HPDE6-E6E7 (cell line): ENCODE results near the gene SASH1.
"Not testable (repeated sequence)": the region's sequence is repeated elsewhere in the genome, so short reads cannot be mapped to it uniquely, and the experiment has no call there.

ENCODE experiments used
- DNase-seq: peaks from one replicate; pipeline ENCODE4 v3.0.0; 2011; ENCODE audit warnings: missing footprints; ENCODE audit errors: extremely low spot score

SASH1 gene

DNA sequence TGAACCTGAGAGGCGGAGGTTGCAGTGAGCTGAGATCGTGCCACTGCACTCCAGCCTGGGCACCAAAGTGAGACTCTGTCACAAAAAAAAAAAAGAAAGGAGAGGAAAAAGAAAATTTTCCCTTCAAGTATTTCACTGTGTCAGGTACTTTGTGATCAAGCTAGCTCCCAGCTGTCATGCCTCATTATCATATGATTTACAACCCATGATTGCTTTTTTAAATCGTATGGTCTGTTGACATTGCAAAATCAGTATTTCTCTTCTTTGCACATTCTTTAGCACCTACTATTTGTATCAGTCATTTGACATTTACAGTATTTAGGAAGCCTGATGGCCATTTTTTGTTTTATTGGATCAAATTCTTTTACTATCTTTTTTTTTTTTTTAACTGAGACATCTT, 22.4 kb downstream of the SASH1 start:
- DNase-seq = no peak

DNA sequence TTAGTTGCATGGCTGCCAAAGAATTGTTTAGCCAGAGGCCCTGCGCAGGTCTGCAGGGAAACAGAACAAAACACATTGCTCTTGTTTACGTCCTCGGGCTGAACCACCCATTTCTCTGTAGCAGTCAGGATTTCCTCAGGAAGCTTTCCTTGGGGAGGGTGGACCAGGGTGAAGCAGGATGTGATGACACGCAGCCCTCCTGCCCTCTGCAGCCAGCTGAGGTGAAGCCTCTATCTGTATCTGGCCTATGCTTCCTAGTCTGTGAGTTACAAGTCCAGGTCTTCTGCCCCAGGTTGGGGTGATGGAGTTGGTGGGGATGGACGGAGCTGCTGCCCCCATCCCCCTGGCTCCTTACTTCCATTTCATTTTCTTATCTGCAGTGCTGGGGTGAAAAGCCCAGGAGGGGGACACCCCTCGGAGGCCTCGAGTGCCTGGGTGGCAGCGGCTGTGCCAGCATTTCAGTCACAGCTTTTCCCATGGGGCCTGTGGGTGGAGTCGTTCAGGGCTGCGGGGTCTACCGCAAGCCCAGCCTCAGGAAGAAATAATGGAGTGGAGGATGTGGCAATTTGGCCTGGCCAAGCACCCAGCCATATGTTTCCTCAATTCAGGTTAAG, 24.9 kb downstream of the SASH1 start:
- no peak for DNase-seq

DNA sequence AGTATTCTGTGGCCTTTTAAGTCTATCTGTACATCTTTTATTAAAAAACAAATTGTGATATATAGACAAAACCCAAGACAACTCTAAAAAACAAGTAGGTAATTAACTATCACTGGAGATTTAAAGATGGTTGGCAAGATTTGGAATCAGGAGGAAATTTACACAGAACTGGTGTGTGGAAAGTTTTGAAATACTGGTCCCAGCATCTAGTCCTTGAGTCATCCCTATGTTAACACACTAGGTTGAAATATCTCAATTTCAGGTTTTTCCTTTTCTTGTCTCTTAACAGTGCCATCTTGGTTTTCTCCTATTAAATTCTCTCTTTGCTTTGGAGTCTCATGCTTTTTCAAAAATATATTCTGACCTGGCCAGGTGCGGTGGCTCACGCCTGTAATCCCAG, 27.5 kb downstream of the SASH1 start:
- no peak for DNase-seq

DNA sequence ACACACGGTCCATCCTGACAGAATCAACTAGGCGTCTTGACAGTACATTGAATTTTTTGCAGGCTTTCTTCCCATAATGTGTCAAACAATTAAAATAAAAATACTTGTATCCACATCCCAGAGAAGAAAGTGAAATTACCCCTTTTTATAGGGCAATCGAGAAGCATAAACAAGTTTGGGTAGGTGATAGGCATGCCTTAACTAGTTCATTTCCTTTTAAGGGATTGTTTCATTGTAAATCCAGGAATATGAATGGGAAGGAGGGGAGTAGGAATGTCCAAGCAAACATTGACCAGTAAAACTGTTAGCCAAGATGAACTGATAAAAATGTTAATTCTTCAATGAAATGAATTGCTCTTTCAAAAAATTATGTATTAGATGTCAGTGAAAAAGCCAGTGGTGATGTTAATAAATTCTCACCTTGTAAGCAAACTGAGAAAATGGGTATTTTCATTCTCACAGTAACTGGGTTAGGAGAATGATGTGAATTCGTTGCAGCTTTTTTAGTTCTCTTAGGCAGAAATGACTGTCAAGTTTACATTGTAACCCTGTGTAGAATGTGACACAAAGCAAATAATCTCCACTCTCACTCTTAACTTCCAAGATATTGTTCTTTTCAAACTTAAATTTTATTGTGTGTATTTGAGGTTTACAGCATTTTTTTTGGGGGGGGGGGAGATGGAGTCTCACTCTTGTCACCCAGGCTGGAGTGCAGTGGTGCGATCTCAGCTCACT, 31.6 kb downstream of the SASH1 start:
- no peak for DNase-seq

DNA sequence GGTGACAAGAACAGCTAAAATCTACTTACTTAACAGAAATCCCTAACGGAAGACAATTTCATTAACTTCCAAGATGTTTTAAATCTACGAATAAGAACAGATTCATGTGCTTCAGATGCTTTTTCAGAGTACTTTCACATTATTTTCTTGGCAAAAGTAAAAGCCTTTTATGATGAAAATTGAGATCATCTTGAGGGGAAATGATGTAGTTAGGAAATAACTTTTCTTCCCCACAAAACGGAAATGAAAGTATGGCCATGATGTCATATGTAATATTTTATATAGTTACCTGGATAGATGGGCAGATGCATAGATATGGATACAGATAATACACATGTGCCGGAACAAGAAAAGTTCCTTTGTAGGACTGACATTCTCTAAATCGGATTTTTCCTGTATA, 32.8 kb downstream of the SASH1 start:
- no peak for DNase-seq

DNA sequence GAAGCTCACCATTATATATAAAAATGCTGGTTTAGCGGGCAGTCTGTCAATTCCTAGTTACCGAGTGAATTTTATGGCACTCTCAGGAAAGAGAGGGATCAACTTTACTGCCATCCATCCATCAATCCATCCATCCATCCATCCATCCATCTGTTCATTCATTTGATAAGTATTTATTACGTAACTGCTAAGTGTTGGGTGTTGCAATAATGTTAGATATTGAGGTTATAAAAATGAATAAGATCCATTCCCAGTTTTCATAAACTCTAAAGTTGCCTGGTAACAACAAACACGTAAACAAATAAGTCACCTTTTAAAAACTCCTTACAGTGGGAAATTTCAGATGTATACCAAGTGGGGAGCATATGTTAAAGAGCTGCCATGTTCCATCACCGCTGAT, 36.8 kb downstream of the SASH1 start:
- DNase-seq = no peak

DNA sequence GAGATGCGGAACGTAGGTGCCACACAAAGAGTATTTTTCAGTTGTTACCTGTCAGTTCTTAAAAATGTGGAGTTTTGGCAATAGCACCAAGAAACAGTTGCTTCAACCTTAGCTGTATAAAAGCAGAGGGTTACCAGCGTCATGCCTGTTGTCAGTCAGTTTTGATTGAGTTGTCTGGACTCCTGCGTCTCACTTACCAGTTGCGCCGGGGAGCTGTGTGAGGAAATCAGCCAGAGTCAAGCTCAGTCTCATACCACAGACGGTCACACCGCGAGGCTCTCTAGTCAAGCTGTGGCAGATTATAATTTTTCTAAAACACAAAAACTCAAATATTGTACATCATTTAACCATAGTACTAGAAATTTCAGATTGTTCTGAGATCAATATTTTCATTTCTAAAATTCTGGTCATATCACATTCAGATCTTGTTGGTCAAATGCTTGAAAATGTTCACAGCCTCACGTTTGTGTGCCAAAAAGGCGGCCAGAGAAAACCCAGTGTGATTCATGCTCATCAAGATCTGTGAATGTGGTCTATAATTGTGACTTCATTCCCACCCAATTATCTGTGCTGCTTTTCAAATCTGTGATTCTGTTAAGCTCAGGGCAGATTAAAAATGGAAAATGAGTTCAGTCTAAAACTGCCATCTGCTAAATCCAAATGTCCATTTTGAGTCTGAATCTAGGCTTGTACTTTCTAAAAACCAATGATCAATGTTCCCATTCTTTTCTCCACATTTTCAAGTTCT, 37.5 kb downstream of the SASH1 start:
- no peak for DNase-seq

DNA sequence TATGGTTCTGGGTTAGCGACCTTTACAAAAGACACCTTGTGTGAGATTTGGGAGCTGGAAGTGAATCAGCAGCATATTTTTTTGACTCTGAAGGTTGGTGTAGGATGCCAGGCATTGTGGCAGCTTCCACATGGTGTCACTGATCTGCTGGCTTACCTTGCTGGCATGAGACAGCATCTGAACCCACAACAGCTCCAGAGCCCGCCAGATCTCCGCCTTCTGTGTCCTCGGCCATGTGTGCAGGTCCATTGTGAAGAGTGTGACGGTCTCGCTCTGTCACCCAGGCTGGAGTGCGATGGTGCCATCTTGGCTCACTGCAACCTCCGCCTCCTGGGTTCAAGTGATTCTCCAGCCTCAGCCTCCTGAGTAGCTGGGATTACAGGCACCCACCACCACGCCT, 39.4 kb downstream of the SASH1 start:
- DNase-seq = not testable (repeated sequence)

DNA sequence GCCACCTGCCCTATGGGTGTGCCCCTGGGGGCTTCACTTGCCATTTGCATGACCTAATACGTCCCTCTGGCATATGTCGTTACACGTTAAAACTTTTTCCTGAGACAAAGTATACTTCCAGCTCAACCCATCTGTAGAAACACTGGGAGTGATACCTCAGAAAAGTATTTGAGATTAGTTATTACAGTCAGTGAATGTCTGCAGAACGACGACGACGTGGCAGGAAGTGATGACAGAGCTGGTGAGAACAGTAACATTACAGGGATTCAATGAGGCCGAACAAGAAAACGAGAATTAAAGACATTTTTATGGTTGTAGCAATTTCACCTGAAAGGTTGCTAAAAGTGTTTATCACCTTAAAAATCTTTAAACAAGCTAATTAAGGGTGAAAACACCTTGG, 40.2 kb downstream of the SASH1 start:
- no peak for DNase-seq

DNA sequence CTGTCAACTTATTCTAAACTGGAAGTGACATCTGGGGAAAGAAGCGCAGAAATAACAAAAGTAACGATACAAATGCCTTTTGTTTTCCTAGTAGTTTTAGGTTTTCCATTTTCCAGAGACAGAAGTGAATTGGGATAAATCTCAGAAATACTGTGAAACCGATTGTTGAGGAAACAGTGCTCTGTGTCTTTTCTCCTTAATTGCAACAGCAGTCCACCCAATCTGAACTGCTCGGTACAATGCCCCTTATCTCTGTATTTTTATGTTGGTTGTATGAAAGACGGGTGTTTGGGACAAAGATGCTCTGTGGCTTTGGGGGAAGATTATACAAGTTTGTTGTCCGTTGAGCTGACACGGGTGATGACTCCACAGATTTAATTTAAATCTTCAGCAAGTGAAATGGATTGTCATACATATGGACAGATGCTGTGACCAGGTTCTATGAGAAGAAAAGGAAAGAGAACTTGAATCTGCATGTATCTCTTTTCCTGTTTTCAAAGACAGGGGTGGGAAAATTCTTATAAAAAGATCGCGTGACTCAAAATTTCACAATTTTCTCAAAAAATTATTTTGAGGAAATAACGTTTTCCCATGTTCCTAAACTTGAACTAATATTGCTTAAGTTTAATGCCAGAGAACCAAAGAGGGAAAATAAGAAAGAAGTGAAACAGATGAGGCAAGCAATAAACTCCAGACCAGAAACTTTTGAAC, 41.2 kb downstream of the SASH1 start:
- DNase-seq = no peak

DNA sequence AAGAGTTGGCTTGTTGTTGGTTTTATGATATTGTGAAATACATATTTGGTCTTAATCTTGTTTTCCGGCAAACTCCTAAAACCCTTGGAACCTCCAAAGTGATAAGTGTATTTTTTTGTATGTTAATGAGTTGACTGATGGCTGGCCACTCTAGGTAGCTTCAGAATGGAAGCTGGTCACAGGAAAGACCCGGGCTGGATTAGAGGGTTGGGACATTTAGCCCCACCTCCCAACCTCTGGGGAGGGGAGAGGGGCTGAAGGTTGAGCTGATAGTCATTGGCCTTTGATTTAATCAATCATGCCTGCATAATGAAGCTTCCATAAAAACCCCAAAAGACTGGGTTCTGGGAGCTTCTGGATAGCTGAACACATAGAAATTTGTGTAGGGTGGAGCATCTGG, 42.7 kb downstream of the SASH1 start:
- DNase-seq = no peak

DNA sequence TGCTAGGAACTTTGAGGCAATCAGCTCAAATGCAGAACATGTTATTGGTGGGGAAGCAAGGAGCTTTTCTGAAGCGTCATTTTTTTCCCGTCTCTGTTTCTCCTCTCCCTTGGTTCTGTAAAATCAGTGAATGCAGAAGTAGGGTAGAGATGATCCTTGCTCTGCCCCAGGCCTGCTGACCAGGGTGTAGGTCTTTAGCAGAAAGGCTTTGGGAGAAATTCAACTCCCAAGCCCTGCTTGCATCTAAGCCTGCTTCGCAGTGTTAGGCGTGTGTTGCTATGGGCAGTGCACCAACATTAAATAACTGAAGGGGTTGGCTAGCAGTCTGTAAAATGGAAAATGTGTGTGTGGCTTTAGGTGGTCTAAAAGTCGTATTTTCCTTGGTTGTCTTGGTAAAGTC, 45.9 kb downstream of the SASH1 start:
- no peak for DNase-seq

DNA sequence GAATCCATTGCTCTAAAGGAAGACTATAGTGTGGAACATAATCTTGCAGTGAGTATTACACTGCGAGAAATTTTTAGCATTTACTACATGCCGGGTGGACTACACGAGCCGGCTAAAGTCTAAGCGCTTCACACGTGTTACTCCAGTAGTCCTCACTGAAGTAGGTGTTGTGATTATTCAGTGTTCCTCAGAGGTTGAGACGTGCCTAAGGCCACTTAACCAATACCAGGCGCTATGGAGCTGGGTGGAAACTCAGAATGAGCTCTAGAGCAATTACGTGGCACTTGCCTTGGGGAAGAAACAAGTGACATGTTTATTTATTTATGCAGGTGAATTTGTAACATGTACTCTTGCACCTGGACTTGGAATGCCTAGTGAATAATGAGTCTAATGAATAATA, 46.4 kb downstream of the SASH1 start:
- no peak for DNase-seq

DNA sequence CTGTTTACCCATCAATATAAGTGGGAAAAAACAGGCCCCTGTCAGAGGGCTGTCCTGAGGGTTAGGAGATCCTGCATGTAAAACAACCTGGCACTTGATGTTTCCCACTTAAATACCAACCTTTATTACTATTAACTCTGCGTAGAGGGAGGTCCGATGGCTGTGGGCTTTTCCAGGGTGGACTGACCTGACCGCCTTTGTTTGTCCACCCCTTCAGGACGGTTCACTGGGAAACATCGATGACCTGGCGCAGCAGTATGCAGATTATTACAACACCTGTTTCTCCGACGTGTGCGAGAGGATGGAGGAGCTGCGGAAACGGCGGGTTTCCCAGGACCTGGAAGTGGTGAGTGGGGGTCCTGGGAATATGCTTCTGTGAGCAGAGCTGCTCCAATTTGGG, 47.3 kb downstream of the SASH1 start:
- DNase-seq = no peak

DNA sequence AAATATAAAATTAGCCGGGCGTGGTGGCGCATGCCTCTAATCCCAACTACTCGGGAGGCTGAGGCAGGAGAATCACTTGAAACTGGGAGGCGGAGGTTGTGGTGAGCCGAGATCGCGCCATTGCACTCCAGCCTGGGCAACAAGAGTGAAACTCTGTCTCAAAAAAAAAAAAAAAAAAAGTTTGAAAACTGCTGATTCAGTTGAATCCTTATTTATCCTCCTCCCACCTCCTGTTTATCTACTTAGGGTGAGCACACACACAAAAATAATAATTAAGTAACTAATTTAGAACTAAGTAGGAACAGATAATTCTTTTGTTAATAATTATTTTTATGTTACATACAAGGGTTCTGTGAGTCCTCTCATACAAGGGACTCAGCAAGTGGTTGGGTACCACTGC, 49.5 kb downstream of the SASH1 start:
- not testable (repeated sequence) for DNase-seq

DNA sequence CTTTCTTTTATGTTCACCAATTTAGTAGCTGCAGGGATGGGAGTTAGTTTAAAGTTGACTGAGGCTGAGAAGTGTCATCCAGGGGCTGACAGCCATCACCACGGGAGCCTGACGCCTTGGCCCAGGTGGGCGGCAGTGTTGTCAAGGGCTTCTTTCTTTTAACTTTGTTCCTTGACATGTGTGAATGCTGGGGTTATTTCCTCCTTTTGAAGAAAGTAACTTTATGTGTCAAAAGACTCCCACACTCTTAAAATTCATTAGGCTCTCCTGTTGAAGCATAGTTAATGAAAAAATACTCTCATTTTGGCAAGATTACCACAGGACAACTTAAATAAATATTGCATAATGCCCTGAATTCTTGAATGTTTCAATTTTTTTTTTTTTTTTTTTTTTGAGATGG, 50.0 kb downstream of the SASH1 start:
- no peak for DNase-seq

DNA sequence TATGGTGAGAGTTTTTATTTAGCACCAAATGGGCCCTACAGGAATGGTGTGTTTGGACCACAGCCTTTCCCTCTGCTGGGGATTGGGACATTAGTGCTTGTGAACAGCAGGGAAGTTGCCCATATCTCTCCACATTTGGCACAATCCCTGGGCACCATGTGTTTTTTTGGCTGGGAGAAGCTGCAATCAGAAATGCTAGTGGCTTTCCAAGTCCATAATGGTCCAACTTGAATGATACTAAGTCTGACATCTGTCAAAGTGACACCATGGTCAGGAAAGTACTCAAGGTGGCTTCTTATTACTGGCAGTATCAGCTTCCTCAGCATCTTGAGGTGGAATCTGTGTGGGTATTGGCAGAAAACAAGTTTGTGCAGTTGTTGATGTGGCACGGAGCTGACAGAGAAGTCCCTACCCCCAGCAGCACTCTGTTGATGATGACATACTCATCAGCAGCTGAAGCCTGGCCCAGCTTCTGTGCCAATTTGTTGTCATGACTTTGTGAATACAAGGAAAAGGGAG, 53.0 kb downstream of the SASH1 start:
- DNase-seq = no peak

DNA sequence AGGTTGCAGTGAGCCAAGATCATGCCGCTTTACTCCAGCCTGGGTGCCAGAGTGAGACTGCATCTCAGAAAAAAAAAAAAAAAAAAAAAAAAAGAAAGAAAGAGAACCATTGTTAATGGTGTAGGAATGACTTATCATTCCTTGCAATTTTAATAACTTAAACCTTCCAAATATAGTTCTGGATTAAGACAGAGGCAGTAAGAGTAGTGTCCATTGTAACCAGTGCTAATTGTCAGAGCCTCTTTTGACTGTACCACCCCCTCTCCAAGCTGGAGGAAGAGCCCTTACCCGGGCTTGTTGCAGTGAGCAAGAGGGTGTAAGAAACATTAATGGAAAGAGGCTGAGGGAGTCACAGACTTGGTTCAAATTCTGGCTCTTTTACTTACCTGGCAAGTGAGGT, 53.8 kb downstream of the SASH1 start:
- DNase-seq = no peak

DNA sequence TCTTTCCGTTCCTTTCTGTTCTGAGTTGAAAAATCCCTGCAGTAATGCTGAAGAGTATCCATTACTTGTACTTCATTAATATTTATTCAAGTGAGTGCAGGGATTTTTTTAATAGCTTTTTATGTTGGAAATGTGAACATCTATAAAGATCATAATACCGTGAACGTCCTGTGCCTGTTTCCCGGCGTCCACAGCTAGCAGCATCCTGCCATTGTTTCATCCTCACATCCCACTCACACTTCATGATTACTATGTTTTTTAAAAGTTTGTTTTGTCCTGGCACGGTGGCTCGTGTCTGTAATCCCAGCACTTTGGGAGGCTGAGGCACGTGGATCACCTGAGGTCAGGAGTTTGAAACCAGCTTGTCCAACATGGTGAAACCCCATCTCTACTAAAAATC, 54.3 kb downstream of the SASH1 start:
- no peak for DNase-seq

DNA sequence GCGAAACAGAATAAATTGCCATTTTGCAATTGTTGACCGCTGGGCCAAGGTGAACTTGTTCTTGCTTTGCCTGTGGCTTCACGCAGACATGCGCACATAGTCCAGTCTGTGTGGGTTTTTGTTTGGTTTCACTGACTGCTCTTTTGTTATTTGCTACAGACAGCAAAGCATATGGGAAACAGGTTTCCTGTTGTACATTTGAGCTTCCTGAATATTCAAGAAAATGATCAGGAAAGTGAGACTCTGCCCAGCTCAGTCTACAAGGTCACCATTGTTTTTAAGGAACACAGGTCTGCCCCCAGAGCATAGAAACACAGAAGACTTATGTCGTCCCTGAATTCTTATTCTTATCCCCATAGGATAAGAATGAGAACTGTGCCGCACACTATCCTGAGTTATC, 55.6 kb downstream of the SASH1 start:
- no peak for DNase-seq

DNA sequence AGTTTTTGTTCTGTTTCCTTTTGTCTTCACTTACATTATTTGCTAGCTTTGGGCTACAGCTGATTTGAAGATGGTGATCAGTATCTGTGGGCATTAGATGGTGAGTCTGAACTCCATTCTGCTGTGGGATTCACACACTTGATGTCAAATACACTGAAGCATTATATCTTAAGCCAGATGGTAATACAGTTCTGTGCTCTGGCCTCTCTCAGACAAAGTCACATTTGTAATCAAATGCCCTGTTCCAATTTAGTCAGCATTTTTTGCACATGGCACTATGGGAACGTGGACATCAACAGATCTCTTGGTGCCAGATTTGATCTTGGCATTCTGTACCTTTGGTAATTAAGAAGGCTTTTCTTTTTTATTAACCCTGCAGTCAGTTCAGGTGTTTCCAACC, 56.0 kb downstream of the SASH1 start:
- no peak for DNase-seq

DNA sequence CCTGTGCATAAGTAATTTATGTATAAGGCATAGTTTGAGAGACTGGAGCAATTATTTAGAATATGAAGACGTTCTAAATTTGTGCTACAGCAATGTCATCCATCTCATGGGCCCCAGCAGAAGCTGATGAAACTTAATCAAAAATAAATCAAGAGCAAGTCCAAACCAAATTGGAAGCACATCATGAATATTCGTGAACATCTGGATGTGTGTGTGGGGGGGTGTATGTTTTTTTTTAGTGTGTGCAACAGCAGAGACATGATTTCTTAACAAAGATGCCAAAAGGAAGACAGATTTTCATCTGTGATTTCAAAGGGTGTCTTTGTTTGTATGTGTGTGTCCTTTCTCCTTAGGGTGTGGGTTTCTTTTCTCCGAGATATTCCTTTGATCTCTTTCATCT, 58.9 kb downstream of the SASH1 start:
- DNase-seq = no peak
